GM12878 (cell line): ENCODE data around the gene PIPOX.

Experiments used
- CEBPZ ChIP-seq: fragments of 150-350 bp; IDR thresholded peaks from 2 replicates; pipeline ENCODE4 v1.6.1; 2016; ENCODE audit warnings: low read depth, low read length
- CTCF ChIP-seq, 3 experiments: IDR thresholded peaks in 2 of 3; conservative IDR thresholded peaks in 1 of 3; 2 replicates each; pipeline ENCODE4 v1.5.1; 2011; ENCODE audit warnings: low read depth in 3 of 3, low read length in 3 of 3, mild to moderate bottlenecking in 3 of 3, control low read depth in 2 of 3, moderate library complexity in 2 of 3, inconsistent platforms in 1 of 3, mixed read lengths in 1 of 3; ENCODE audit not compliant: control insufficient read depth in 2 of 3, insufficient read depth in 1 of 3; ENCODE audit errors: extremely low read depth in 1 of 3
- EZH2 ChIP-seq: IDR thresholded peaks from 2 replicates; pipeline ENCODE4 v1.6.1; 2012; ENCODE audit warnings: low read depth, mild to moderate bottlenecking, control low read depth, inconsistent platforms, low read length, borderline replicate concordance; ENCODE audit not compliant: control insufficient read depth
- POLR2A ChIP-seq: IDR thresholded peaks from 2 replicates; pipeline ENCODE4 v1.6.1; 2011; ENCODE audit warnings: low read depth, mild to moderate bottlenecking, low read length
- ZNF24 ChIP-seq: fragments of 450-650 bp; IDR thresholded peaks from 2 replicates; pipeline ENCODE4 v1.6.1; 2017; ENCODE audit warnings: antibody characterized with exemption, mild to moderate bottlenecking
- TF ChIP-seq, protein P1 (sequence below): fragments of 450-650 bp; IDR thresholded peaks from 2 replicates; pipeline ENCODE4 v1.6.1; 2017; ENCODE audit warnings: antibody characterized with exemption, mild to moderate bottlenecking, moderate library complexity

DNA sequence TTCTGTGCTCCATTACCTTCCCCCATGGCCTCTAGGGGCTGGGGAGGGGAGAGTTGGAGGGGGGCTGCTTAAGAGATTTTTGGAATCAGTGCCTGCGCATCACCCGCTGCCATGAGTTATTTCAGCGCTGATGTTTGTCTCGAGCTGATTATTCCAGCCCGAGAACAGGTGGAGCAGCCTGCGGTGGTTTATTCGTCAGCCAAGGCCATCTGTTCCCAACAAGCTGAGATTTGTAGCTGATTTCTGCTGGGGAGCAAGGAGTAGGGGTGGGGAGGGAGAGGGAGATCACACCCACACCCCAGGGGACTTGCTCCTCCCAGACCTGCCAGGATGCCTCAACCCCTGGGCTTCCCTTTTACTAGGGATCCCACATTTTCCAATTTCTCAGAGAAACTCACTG, 23.1 kb downstream of the PIPOX start:
- no peak for TF ChIP-seq POLR2A
- no peak for TF ChIP-seq EZH2
- TF ChIP-seq ZNF24 = no peak
- TF ChIP-seq CEBPZ = no peak
- TF ChIP-seq, protein P1, sequence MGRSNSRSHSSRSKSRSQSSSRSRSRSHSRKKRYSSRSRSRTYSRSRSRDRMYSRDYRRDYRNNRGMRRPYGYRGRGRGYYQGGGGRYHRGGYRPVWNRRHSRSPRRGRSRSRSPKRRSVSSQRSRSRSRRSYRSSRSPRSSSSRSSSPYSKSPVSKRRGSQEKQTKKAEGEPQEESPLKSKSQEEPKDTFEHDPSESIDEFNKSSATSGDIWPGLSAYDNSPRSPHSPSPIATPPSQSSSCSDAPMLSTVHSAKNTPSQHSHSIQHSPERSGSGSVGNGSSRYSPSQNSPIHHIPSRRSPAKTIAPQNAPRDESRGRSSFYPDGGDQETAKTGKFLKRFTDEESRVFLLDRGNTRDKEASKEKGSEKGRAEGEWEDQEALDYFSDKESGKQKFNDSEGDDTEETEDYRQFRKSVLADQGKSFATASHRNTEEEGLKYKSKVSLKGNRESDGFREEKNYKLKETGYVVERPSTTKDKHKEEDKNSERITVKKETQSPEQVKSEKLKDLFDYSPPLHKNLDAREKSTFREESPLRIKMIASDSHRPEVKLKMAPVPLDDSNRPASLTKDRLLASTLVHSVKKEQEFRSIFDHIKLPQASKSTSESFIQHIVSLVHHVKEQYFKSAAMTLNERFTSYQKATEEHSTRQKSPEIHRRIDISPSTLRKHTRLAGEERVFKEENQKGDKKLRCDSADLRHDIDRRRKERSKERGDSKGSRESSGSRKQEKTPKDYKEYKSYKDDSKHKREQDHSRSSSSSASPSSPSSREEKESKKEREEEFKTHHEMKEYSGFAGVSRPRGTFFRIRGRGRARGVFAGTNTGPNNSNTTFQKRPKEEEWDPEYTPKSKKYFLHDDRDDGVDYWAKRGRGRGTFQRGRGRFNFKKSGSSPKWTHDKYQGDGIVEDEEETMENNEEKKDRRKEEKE = no peak
- TF ChIP-seq CTCF (IDR thresholded peaks at IDR 0.05 in 2 of 3, conservative IDR thresholded peaks at IDR 0.05 in 1 of 3; ENCODE audit: control insufficient read depth in 2 of 3, extremely low read depth in 1 of 3, insufficient read depth in 1 of 3, low read depth in 3 of 3, low read length in 3 of 3) = no peak
